Esophagus squamous epithelium (tissue), 5 donors: ENCODE results near the gene RTEL1. TPM values are rescaled to one million over a fixed set of nuclear protein-coding genes. Genes with fewer than 3 reads are reported as not detected.

Experiments used
- DNase-seq: peaks from one replicate; lab custom pipeline; 2025; lab: John Stamatoyannopoulos, UW
- H3K27ac ChIP-seq, 4 donors: fragments of 200-600 bp; sonication (generic); one replicate each; pipeline ENCODE4 v1.5.1; 2016 to 2019; ENCODE audit warnings: mild to moderate bottlenecking in 1 of 4
- H3K27me3 ChIP-seq, 4 donors: fragments of 200-600 bp; sonication (generic); 1 replicate in 3 of 4; 2 replicates in 1 of 4; pipeline versions ENCODE4 v1.5.1 to v1.6.0; 2017 to 2021; ENCODE audit warnings: antibody characterized with exemption in 1 of 4
- H3K36me3 ChIP-seq, 3 donors: fragments of 200-600 bp; sonication (generic); one replicate each; pipeline ENCODE4 v1.5.1; 2016 to 2019
- H3K4me1 ChIP-seq, 3 donors: fragments of 200-600 bp; sonication (generic); one replicate each; pipeline ENCODE4 v1.5.1; 2017 to 2019
- H3K4me3 ChIP-seq, 4 donors: fragments of 200-600 bp; sonication (generic); 1 replicate in 3 of 4; 2 replicates in 1 of 4; pipeline ENCODE4 v1.5.1; 2016 to 2019; ENCODE audit warnings: mild to moderate bottlenecking in 2 of 4, moderate library complexity in 1 of 4
- H3K9me3 ChIP-seq, 3 donors: fragments of 200-600 bp; sonication (generic); one replicate each; pipeline ENCODE4 v1.5.1; 2016 to 2019
- CTCF ChIP-seq, 6 experiments: fragments of 450-650 bp in 4 of 6; fragments of 200-600 bp in 2 of 6; sonication (generic) in 2 of 6; IDR thresholded peaks; one replicate each; pipeline ENCODE4 v1.5.1; 2016 to 2019; ENCODE audit warnings: antibody characterized with exemption in 6 of 6, mild to moderate bottlenecking in 4 of 6, moderate library complexity in 4 of 6
- POLR2A ChIP-seq, 4 donors: fragments of 450-650 bp; IDR thresholded peaks; one replicate each; pipeline ENCODE4 v1.6.1; 2017; ENCODE audit warnings: antibody characterized with exemption in 4 of 4, mild to moderate bottlenecking in 4 of 4, moderate library complexity in 3 of 4
- WGBS, 2 donors: methylation state at CpG; one replicate each; pipeline ENCODE4 v1.1.5; 2018; 5-methylcytosine and 5-hydroxymethylcytosine counted together
- intact Hi-C: fragments of 100-400 bp; cut with DNase I; formaldehyde crosslinking; loops from one replicate; pipeline ENCODE4 v1.15.0; 2022
- total RNA-seq, 4 donors: library from RNA; depleted of rRNA; stranded (reverse); fragments of >200 nt; gene quantifications; one replicate each; pipeline ENCODE4 v1.1.0, GENCODE V29; 2016
- donor health status: DM: yes; HTN: yes; CAD: no.

RTEL1 gene
- total RNA-seq, 4 donors from 2014 or later, result 6.4 to 22.7 (median 12.8) TPM

GRCh38 chr20:63653974-63654668 is 4.0 kb upstream of the RTEL1 start:
- peaks cover 26 to 57% (median 36%) of the 10 kb centered on the region in 3 donors for H3K4me1 ChIP-seq
- no peak for TF ChIP-seq CTCF (IDR thresholded peaks at IDR 0.05)
- no peak for TF ChIP-seq POLR2A (IDR thresholded peaks at IDR 0.05)

GRCh38 chr20:63655249-63655648 is 2.9 kb upstream of the RTEL1 start:
- Histone ChIP-seq H3K36me3 (no peaks in the 10 kb centered on the region), H3K4me1 (peaks cover 32 to 64% (median 38%) of the 10 kb centered on the region in 3 donors), H3K9me3 (no peaks in the 10 kb centered on the region), H3K4me3 (no peak overlapping the region), H3K27ac (no peak overlapping the region), H3K27me3 (peaks cover 0 to 13% (median 0%) of the 10 kb centered on the region in 4 donors)
- DNase-seq, result no peak
- intact Hi-C loops, result no loop called here
- 60% methylated on average over 4 of the region's 4 CpGs; no CpG with 5 or more reads in 1 of the 2 donors for WGBS, 2 donors
- TF ChIP-seq POLR2A (IDR thresholded peaks at IDR 0.05) (no peak), CTCF (IDR thresholded peaks at IDR 0.05) (no peak)

More at GRCh38 chr20:63653974-63654668, 4.0 kb upstream of the RTEL1 start:
- H3K36me3 ChIP-seq, result no peaks in the 10 kb centered on the region
- no peaks in the 10 kb centered on the region for H3K9me3 ChIP-seq
- H3K27ac ChIP-seq, result peak overlapping the region in 3 of 4 donors; percentile 40 to 81 (median 69)
- H3K27me3 ChIP-seq, result peaks cover 0 to 13% (median 0%) of the 10 kb centered on the region in 4 donors
- intact Hi-C loops, result no loop called here
- 30 to 43% methylated on average over 6 to 12 of the region's 15 CpGs for WGBS, 2 donors
- DNase-seq, result no peak
- H3K4me3 ChIP-seq, result peak overlapping the region; percentile 35 to 78 (median 50)

- Histone ChIP-seq H3K27me3 (peaks cover 0 to 13% (median 0%) of the 10 kb centered on the region in 4 donors), H3K27ac (no peak overlapping the region), H3K4me1 (peaks cover 32 to 60% (median 38%) of the 10 kb centered on the region in 3 donors), H3K9me3 (no peaks in the 10 kb centered on the region), H3K4me3 (no peak overlapping the region), H3K36me3 (peaks cover 0 to 12% (median 7%) of the 10 kb centered on the region in 3 donors)
- TF ChIP-seq CTCF (IDR thresholded peaks at IDR 0.05) (no peak), POLR2A (IDR thresholded peaks at IDR 0.05) (no peak)
- 83 to 87% methylated on average over 3 of the region's 3 CpGs for WGBS, 2 donors
- intact Hi-C loops, result no loop called here
- DNase-seq, result no peak
Measured at GRCh38 chr20:63656451-63656850, 1.7 kb upstream of the RTEL1 start.

- Histone ChIP-seq H3K9me3 (no peaks in the 10 kb centered on the region), H3K27me3 (peaks cover 0 to 7% (median 0%) of the 10 kb centered on the region in 4 donors), H3K4me1 (peaks cover 24 to 50% (median 33%) of the 10 kb centered on the region in 3 donors), H3K27ac (peak overlapping the region; percentile 82 to 91 (median 90)), H3K36me3 (peaks cover 3 to 21% (median 10%) of the 10 kb centered on the region in 3 donors), H3K4me3 (peak overlapping the region; percentile 63 to 89 (median 82))
- intact Hi-C loops, result no loop called here
- no peak for TF ChIP-seq CTCF (IDR thresholded peaks at IDR 0.05)
- no peak for TF ChIP-seq POLR2A (IDR thresholded peaks at IDR 0.05)
- DNase-seq, result no peak
- WGBS, 2 donors, result 55 to 66% methylated on average over 3 to 21 of the region's 31 CpGs
Measured at GRCh38 chr20:63657260-63657936, 714 bp upstream of the RTEL1 start.

GRCh38 chr20:63658749-63659187 is 656 bp downstream of the RTEL1 start:
- DNase-seq, result no peak
- intact Hi-C loops, result no loop called here
- H3K9me3 ChIP-seq, result no peaks in the 10 kb centered on the region
- 0 to 6% methylated on average over 12 to 13 of the region's 25 CpGs for WGBS, 2 donors
- H3K27ac ChIP-seq, result peak overlapping the region; percentile 82 to 91 (median 90)
- peak overlapping the region; percentile 63 to 89 (median 82) for H3K4me3 ChIP-seq
- peak in 1 of 4 donors; percentile 21 for TF ChIP-seq POLR2A (IDR thresholded peaks at IDR 0.05)
- TF ChIP-seq CTCF (IDR thresholded peaks at IDR 0.05), result no peak
- peaks cover 18 to 37% (median 19%) of the 10 kb centered on the region in 3 donors for H3K4me1 ChIP-seq
- no peaks in the 10 kb centered on the region for H3K27me3 ChIP-seq
- H3K36me3 ChIP-seq, result peaks cover 10 to 35% (median 12%) of the 10 kb centered on the region in 3 donors
